HEK293T (cell line): ENCODE measurements around the gene NGEF.

Experiments
- ARNT ChIP-seq: fragments of 450-650 bp; IDR thresholded peaks from 2 replicates; pipeline ENCODE4 v1.6.1; 2017; ENCODE audit warnings: mild to moderate bottlenecking
- BHLHE40 ChIP-seq: fragments of 450-650 bp; IDR thresholded peaks from 2 replicates; pipeline ENCODE4 v1.6.1; 2016; ENCODE audit warnings: mild to moderate bottlenecking, moderate library complexity, borderline replicate concordance
- CTBP1 ChIP-seq: fragments of 450-650 bp; IDR thresholded peaks from 2 replicates; pipeline ENCODE4 v1.6.1; 2016; ENCODE audit warnings: borderline replicate concordance
- ELF4 ChIP-seq: fragments of 450-650 bp; IDR thresholded peaks from 2 replicates; pipeline ENCODE4 v1.6.1; 2017; ENCODE audit warnings: antibody characterized with exemption
- FOXA1 ChIP-seq: fragments of 450-650 bp; IDR thresholded peaks from 2 replicates; pipeline ENCODE4 v1.6.1; 2016; ENCODE audit warnings: mild to moderate bottlenecking
- FOXK2 ChIP-seq: fragments of 450-650 bp; IDR thresholded peaks from 2 replicates; pipeline ENCODE4 v1.6.1; 2016; ENCODE audit warnings: mild to moderate bottlenecking
- FOXM1 ChIP-seq: fragments of 450-650 bp; IDR thresholded peaks from 2 replicates; pipeline ENCODE4 v1.6.1; 2017; ENCODE audit warnings: mild to moderate bottlenecking, borderline replicate concordance
- HDGF ChIP-seq: fragments of 450-650 bp; IDR thresholded peaks from 2 replicates; pipeline ENCODE4 v1.6.1; 2017; ENCODE audit warnings: antibody characterized with exemption, borderline replicate concordance
- L3MBTL2 ChIP-seq: fragments of 450-650 bp; conservative IDR thresholded peaks from 2 replicates; pipeline ENCODE4 v1.6.1; 2016; ENCODE audit warnings: mild to moderate bottlenecking
- NFRKB ChIP-seq: fragments of 450-650 bp; IDR thresholded peaks from 2 replicates; pipeline ENCODE4 v1.6.1; 2016; ENCODE audit warnings: mild to moderate bottlenecking, moderate library complexity
- SP1 ChIP-seq: fragments of 450-650 bp; IDR thresholded peaks from 2 replicates; pipeline ENCODE4 v1.6.1; 2017
- SUZ12 ChIP-seq: fragments of 450-650 bp; IDR thresholded peaks from 2 replicates; pipeline ENCODE4 v1.6.1; 2016; ENCODE audit warnings: mild to moderate bottlenecking
- TARDBP ChIP-seq: fragments of 450-650 bp; IDR thresholded peaks from 2 replicates; pipeline ENCODE4 v1.6.1; 2016
- TF ChIP-seq, protein P1 (sequence below): fragments of 450-650 bp; IDR thresholded peaks from 2 replicates; pipeline ENCODE4 v1.6.1; 2016

GRCh38 chr2:232900811-232901735 is 112.0 kb downstream of the NGEF start:
- TF ChIP-seq BHLHE40, result no peak
- TF ChIP-seq ARNT, result no peak
- no peak for TF ChIP-seq SUZ12
- no peak for TF ChIP-seq SP1
- no peak for TF ChIP-seq TARDBP
- TF ChIP-seq ELF4, result no peak
- no peak for TF ChIP-seq FOXK2
- TF ChIP-seq L3MBTL2, result no peak
- TF ChIP-seq, protein P1, sequence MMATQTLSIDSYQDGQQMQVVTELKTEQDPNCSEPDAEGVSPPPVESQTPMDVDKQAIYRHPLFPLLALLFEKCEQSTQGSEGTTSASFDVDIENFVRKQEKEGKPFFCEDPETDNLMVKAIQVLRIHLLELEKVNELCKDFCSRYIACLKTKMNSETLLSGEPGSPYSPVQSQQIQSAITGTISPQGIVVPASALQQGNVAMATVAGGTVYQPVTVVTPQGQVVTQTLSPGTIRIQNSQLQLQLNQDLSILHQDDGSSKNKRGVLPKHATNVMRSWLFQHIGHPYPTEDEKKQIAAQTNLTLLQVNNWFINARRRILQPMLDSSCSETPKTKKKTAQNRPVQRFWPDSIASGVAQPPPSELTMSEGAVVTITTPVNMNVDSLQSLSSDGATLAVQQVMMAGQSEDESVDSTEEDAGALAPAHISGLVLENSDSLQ, result no peak
- no peak for TF ChIP-seq HDGF
- no peak for TF ChIP-seq FOXM1
- no peak for TF ChIP-seq NFRKB
- TF ChIP-seq CTBP1, result no peak
- TF ChIP-seq FOXA1, result no peak
